Stimulated activated CD4-positive, alpha-beta T cell treated with anti-CD3 and anti-CD28 coated beads, Interleukin-1b, Interleukin-23, amount 100 ng/mL, for 24 hours (primary cell): ENCODE results near the gene ZYG11B.
"Not testable (repeated sequence)": the region's sequence is repeated elsewhere in the genome, so short reads cannot be mapped to it uniquely, and the experiment has no call there.

Source experiments
- DNase-seq, 4 experiments: peaks; one replicate each; pipeline ENCODE4 v3.0.0-alpha.2; 2020; ENCODE audit warnings: low read depth in 4 of 4, low spot score in 1 of 4

Gene ZYG11B

DNA sequence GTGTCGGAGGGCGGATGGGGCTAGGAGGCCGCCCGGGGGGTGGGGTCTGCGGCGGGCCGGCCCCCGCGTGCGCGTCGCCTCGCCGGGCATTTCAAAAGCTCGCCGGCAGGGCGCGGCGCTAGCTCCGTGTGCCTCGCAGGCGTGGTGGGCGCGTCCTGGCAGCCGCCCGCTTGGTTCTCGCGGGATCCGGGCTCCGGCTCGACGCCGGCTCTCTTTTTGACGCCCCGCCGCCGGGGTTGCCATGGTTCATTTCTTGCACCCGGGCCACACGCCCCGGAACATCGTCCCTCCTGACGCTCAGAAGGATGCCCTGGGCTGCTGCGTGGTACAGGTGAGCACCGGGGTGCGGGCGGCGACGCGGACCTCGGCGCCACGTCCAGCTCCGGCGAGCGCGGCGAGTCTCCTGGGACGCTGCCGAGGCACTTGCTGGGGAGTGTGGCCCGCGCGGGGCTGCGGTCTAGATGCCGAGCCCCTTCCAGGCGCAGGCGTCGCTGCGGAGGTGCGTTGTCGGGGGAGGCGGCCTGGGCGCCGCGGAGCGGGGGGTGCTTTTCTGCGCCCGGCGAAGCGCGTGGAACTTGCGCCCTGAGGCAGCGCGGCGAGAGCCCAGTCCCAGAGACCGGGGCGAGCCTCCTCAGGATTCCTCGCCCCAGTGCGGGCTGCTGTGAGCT is 116.5 kb downstream of the ZYG11B start, which contains the start of gene ZYG11A:
ZYG11A (plus strand) TSS at position 118 of the 668 bp plus-strand sequence; CDS start at position 242, 124 bp downstream.
- peak; percentile 27 to 62 (median 37) for DNase-seq

DNA sequence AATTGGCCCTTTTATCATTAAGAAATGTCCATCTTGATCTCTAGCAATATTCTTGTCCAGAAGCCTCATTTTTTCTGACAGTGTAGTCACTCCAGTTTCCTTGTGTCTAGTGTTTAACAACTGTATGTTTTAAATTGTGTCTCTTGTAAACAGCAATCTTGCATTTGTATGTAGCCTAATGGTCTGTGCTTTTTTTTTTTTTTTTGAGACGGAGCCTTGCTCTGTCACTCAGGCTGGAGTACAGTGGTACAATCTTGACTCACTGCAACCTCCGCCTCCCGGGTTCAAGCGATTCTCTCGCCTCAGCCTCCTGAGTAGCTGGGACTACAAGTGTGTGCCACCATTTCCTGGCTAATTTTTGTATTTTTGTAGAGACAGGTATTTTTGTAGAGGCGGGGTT is 118.9 kb downstream of the ZYG11B start:
- not testable (repeated sequence) for DNase-seq

DNA sequence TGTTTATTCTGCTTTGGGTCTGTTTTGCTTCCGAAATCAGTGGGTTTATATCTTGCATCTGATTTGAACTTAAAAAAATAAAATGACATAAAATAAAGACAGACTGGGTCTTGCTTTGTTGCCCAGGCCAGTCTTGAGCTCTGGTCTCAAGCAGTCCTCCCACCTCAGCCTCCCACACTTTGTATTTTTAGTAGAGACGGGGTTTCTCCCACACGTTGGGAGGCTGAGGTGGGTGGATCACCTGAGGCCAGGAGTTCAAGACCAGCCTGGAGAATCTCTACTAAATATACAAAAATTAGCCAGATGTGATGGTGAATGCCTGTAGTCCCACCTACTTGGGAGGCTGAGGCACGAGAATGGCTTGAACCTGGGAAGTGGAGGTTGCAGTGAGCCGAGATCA is 122.2 kb downstream of the ZYG11B start:
- DNase-seq = no peak

DNA sequence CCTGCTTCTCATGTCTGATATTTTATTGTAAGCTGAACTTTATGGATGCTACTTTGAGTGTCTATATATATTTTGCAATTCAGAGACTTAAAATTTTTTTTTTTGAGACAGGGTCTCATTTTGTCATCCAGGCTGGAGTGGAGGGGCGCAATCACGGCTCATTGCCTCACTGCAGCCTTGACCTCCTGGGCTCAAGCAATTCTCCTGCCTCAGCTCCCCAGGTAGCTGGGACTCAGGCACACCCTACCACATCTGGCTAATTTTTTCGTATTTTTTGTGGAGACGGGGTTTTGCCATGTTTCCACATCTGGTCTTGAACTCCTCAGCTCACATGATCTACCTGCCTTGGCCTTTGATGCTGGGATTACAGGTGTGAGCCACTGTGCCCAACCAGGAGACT is 124.7 kb downstream of the ZYG11B start:
- no peak for DNase-seq

DNA sequence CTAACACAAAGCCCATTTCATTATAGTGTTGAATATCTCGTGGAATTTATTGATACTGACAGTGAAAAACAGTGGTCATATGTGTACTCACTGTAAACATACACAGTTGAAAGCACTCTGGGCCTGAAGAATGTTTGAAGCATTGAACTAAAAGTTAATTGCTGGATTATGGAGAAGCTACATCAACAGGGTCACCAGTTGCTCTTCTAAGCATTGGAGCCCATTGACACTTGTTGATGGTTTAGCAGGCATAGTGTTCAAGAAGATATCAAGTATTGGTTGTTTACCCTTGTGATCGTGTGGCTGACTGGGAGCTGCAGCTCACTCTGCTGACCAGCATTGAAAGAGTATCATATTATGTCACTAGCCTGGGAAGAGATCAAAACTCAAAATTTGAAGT is 126.6 kb downstream of the ZYG11B start:
- DNase-seq = no peak

DNA sequence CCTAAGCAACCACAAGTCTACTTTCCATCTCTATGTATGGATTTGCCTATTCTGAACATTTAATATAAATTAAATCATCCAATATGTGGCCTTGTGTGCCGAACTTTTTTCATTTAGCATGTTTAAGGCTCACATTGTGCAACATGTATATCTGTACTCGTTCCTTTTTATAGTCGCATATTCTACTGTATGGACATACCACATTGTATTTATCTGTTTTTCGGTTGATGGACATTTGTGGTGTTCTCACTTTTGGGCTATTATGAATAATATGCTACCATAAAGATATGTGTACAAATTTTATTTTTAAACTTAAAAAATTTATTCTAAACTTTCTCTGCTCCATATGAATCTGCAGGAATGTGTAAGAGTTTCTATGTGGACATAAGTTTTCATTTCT is 129.3 kb downstream of the ZYG11B start:
- DNase-seq = no peak

DNA sequence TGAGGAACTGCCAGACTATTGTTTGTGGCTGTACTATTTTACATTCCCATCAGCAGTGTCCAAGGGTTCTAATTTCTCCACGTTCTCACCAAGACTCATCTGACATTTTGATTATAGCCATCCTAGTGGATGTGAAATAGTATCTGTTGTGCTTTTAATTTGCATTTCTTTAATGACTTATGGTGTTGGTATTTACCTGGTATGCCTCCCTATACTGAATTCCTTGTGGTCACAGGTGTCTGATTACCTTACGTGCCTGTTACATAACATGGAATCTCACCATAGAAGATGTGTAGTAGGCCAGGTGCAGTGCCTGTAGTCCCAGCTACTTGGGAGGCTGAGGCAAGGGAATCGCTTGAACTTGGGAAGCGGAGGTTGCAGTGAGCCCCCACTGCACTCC is 129.8 kb downstream of the ZYG11B start:
- DNase-seq = no peak

DNA sequence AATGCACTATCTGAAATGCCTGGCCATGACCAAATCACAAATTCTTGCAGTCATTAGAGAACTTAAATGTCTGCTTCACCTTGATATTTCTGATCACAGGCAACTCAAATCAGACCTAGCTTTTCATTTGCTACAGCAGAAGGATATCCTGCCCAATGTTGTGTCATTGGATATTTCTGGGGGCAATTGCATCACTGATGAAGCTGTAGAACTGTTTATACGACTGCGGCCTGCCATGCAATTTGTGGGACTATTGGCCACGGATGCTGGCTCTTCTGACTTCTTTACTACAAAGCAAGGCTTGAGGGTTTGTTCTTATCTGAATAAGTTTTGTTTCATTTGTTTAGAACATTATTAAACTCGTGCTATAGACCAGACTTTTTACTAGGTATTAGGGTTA is 131.2 kb downstream of the ZYG11B start:
- no peak for DNase-seq

DNA sequence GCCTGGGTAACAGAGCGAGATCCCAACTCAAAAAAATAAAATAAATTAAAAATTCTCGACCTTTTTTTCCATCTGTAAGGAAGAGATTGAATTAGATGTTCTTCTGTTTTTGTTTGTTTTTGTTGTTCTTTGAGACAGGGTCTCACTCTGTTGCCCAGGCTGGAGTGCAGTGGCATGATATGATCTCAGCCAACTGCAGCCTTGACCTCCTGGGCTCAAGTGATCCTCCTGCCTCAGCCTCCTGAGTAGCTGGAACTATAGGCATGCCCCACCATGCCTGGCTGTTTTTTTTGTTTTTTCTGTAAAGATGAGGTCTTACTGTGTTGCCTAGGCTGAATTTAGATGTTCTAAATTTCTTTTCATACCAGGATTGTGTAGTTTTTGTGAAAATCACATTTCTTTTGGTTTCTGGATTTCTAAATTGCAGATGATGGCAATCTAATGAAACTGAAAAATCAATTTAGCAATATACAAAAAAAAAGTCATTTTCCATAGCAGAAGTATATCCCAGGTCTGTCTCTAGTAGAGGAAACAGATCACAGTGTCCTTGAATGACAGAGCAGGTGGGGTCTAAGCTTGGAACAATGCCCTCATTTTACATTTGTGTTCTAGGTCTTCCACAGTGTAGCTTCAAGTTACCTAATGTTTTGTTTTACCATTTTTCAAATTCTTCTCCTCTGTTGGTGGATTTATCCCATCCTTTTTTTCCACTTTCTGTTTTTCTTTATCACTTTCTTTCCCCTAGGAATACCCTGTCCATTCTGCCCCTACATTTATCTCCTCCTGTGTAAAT is 136.6 kb downstream of the ZYG11B start:
- DNase-seq = no peak

DNA sequence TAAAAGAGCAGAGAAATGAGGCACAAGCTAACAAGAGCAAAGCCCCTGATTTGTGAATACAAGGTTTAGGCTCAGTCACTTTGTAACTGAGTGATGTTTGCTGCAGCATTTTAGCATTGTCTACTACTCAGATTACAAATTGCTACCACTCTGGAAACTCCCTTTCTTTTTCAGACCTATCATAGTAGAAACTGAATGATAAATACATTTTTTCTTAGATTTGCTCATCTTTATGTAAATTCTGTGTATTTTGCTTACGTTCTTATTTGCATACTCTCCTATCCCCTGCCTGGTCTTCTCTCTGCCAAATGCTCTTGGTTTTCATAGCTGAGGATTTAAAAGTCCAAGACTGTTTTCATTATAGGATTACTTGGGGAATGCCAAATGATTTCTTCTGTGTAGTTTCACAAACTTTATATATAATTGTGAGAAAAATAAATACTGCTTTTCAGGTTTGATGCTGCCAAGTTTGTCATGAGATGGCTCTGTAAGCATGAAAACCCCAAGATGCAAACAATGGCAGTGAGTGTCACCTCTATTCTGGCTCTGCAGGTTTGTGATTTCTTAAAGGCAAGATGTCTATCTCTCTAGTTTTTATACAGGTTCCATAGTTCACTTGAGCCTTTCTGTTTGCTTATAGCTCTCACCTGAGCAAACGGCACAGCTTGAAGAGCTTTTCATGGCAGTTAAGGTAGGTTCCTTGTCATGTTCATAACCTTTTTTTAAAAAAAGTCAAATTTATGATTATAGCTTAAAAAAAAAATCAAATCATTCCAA is 141.0 kb downstream of the ZYG11B start:
- DNase-seq = no peak

DNA sequence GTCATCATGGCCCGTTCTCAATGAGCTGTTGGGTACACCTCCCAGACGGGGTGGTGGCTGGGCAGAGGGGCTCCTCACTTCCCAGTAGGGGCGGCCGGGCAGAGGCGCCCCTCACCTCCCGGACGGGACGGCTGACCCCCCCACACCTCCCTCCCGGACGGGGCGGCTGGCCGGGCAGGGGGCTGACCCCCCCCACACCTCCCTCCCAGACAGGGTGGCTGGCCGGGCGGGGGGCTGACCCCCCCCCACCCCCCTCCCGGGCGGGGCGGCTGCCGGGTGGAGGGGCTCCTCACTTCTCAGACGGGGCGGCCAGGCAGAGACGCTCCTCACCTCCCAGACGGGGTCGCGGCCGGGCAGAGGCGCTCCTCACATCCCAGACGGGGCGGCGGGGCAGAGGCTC is 143.5 kb downstream of the ZYG11B start:
- not testable (repeated sequence) for DNase-seq

DNA sequence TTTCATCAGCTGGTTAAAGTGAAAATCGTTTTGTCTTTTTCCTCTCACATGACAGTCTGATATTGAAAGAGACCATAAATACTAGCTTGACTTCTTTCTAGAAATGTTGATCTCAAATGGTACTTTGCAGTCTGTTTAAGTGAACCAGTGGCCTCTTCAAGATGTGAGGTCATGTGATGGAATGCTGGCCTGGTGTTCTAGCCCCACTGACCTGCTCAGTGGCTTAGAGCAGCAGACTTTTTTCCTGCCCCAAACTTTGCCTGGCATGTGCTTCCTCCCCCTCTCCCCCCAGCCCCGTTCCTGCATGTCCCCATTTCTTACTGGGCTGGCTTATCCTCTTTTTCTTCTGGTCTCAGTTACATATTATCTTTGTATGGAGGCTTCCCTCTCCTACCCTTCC is 150.6 kb downstream of the ZYG11B start:
- DNase-seq = no peak
